Trophoblast cell (in vitro differentiated cells and primary cell): ENCODE data around the gene LPGAT1.

Source experiments
- DNase-seq, 2 donors: peaks; one replicate each; pipeline ENCODE4 v3.0.0-alpha.2; 2016
- H2AFZ ChIP-seq: 2 replicates; pipeline ENCODE4 v1.6.1; 2013; ENCODE audit warnings: low read length, moderate library complexity, mild to moderate bottlenecking; ENCODE audit not compliant: insufficient read depth, poor library complexity
- H2AK5ac ChIP-seq: 2 replicates; pipeline ENCODE4 v1.6.1; 2013; ENCODE audit warnings: mild to moderate bottlenecking, low read length
- H2BK120ac ChIP-seq: 2 replicates; pipeline ENCODE4 v1.6.1; 2013; ENCODE audit warnings: low read length, mild to moderate bottlenecking, moderate library complexity; ENCODE audit not compliant: insufficient read depth, poor library complexity
- H2BK12ac ChIP-seq: 2 replicates; pipeline ENCODE4 v1.6.1; 2013; ENCODE audit warnings: mild to moderate bottlenecking, low read length, moderate library complexity
- H2BK5ac ChIP-seq: 2 replicates; pipeline ENCODE4 v1.6.1; 2013; ENCODE audit warnings: low read length, low read depth, moderate library complexity, mild to moderate bottlenecking; ENCODE audit not compliant: poor library complexity
- H3K14ac ChIP-seq: 2 replicates; pipeline ENCODE4 v1.6.1; 2013; ENCODE audit warnings: mild to moderate bottlenecking, low read length
- H3K18ac ChIP-seq: 2 replicates; pipeline ENCODE4 v1.6.1; 2013; ENCODE audit warnings: mild to moderate bottlenecking, low read length
- H3K23ac ChIP-seq: 2 replicates; pipeline ENCODE4 v1.6.1; 2013; ENCODE audit warnings: low read length
- H3K27ac ChIP-seq: 2 replicates; pipeline ENCODE4 v1.5.1; 2013; ENCODE audit warnings: low read depth, mild to moderate bottlenecking, inconsistent platforms, low read length, moderate library complexity
- H3K27me3 ChIP-seq: 2 replicates; pipeline ENCODE4 v1.6.1; 2013; ENCODE audit warnings: inconsistent platforms, mild to moderate bottlenecking, low read length, moderate library complexity; ENCODE audit not compliant: insufficient read depth
- H3K36me3 ChIP-seq, 2 experiments: 1 replicate in 1 of 2; 2 replicates in 1 of 2; pipeline ENCODE4 v1.6.1; 2013; ENCODE audit warnings: low read length in 2 of 2, mild to moderate bottlenecking in 2 of 2, moderate library complexity in 1 of 2; ENCODE audit not compliant: insufficient read depth in 2 of 2, control insufficient read depth in 1 of 2
- H3K4ac ChIP-seq: 2 replicates; pipeline ENCODE4 v1.6.1; 2013; ENCODE audit warnings: low read depth, mild to moderate bottlenecking, low read length, moderate library complexity
- H3K4me1 ChIP-seq, 2 experiments: 1 replicate in 1 of 2; 2 replicates in 1 of 2; pipeline ENCODE4 v1.6.1; 2013; ENCODE audit warnings: low read length in 2 of 2, mild to moderate bottlenecking in 2 of 2, moderate library complexity in 1 of 2; ENCODE audit not compliant: insufficient read depth in 2 of 2, control insufficient read depth in 1 of 2
- H3K4me2 ChIP-seq: 2 replicates; pipeline ENCODE4 v1.6.1; 2013; ENCODE audit warnings: inconsistent platforms, mild to moderate bottlenecking, low read length, moderate library complexity
- H3K4me3 ChIP-seq: 2 replicates; pipeline ENCODE4 v1.5.1; 2013; ENCODE audit warnings: mild to moderate bottlenecking, low read depth, low read length, inconsistent platforms
- H3K79me1 ChIP-seq: one replicate; pipeline ENCODE4 v1.6.1; 2013; ENCODE audit warnings: low read length
- H3K79me2 ChIP-seq: 2 replicates; pipeline ENCODE4 v1.6.1; 2013; ENCODE audit warnings: low read length, mild to moderate bottlenecking; ENCODE audit not compliant: control insufficient read depth, insufficient read depth, poor library complexity
- H3K9ac ChIP-seq: 2 replicates; pipeline ENCODE4 v1.6.1; 2013; ENCODE audit warnings: mild to moderate bottlenecking, low read length
- H3K9me3 ChIP-seq: 2 replicates; pipeline ENCODE4 v1.6.1; 2013; ENCODE audit warnings: low read depth, mild to moderate bottlenecking, control low read depth, inconsistent platforms, low read length; ENCODE audit not compliant: insufficient read depth
- H4K12ac ChIP-seq: 2 replicates; pipeline ENCODE4 v1.6.1; 2013; ENCODE audit warnings: low read depth, mild to moderate bottlenecking, low read length, moderate library complexity
- H4K8ac ChIP-seq: 2 replicates; pipeline ENCODE4 v1.6.1; 2013; ENCODE audit warnings: low read depth, mild to moderate bottlenecking, low read length, moderate library complexity
- H4K91ac ChIP-seq: one replicate; pipeline ENCODE4 v1.6.1; 2013; ENCODE audit warnings: low read depth, mild to moderate bottlenecking, low read length, moderate library complexity
- WGBS: extraction: QIAGEN DNeasy Blood & Tissue Kit; methylation state at CpG from one replicate; pipeline ENCODE4 v1.1.7; 2013; ENCODE audit warnings: missing lambda C conversion rate; ENCODE audit not compliant: insufficient read length, insufficient coverage; ENCODE audit errors: extremely low coverage; 5-methylcytosine and 5-hydroxymethylcytosine counted together

The LPGAT1 gene

DNA sequence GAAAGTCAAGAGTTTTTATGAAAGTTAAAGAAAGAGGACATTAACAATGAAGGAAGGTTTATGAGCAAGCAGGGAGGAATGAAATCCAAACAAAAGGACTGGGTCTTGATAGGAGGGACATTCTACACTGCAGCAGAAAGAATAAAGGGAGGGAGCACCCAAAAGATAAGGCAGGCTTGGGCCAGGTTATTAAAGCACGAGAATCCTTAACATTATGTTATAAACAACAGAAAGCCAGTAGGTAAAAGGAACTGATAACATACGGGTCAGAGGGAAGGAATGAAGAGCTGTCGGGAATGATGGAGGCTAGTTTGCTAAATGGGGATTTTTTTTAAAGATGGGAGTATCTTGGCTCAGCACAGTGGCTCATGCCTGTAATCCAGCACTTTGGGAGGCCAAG, 19.4 kb downstream of the LPGAT1 start:
- DNase-seq = peak in 1 of 2 donors; percentile 41
- Histone ChIP-seq H3K4me3 (no peak overlapping the region), H3K36me3 (peaks cover 0 to 2% of the 10 kb centered on the region in 2 experiments), H3K4ac (no peak overlapping the region), H3K4me1 (no peaks in the 10 kb centered on the region), H2BK120ac (no peak overlapping the region), H4K8ac (no peak overlapping the region), H3K9me3 (no peaks in the 10 kb centered on the region), H2BK12ac (no peak overlapping the region), H2BK5ac (no peak overlapping the region), H3K14ac (no peak overlapping the region), H3K79me1 (no peaks in the 10 kb centered on the region), H3K79me2 (no peaks in the 10 kb centered on the region), H3K4me2 (no peak overlapping the region), H4K91ac (no peak overlapping the region), H4K12ac (no peak overlapping the region), H3K9ac (no peak overlapping the region), H3K18ac (no peak overlapping the region), H2AK5ac (no peak overlapping the region), H3K23ac (no peak overlapping the region), H3K27me3 (no peaks in the 10 kb centered on the region), H3K27ac (no peak overlapping the region), H2AFZ (no peak overlapping the region)
- no CpG with 5 or more reads among the region's 3 CpGs for WGBS

DNA sequence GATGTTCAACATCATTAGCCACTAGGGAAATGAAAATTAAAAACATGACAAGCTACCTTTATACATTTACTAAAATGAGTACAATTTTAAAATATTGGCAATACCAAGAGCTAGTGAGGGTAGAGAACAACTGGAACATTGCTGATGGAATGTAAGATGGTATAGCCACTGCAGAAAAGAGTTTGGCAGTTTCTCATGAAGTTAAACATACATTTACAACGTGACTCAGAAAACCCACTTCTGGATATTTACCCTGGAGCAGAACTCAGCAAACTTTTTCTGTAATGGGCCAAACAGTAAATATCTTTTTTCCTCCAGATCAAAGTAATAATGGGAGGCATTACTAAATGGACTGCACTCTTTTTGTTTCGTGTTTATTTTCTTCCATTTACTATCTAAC, 22.1 kb downstream of the LPGAT1 start:
- no peaks in the 10 kb centered on the region for H3K79me2 ChIP-seq
- H3K27ac ChIP-seq = no peak overlapping the region
- H4K8ac ChIP-seq = no peak overlapping the region
- H3K9ac ChIP-seq = no peak overlapping the region
- no peaks in the 10 kb centered on the region for H3K9me3 ChIP-seq
- peaks cover 0 to 2% of the 10 kb centered on the region in 2 experiments for H3K36me3 ChIP-seq
- WGBS = no CpG with 5 or more reads among the region's 2 CpGs
- H2AK5ac ChIP-seq = no peak overlapping the region
- H4K91ac ChIP-seq = no peak overlapping the region
- no peak overlapping the region for H2AFZ ChIP-seq
- no peak overlapping the region for H3K4me2 ChIP-seq
- no peak overlapping the region for H3K4me3 ChIP-seq
- no peaks in the 10 kb centered on the region for H3K79me1 ChIP-seq
- peak in 1 of 2 donors; percentile 21 for DNase-seq
- no peak overlapping the region for H3K4ac ChIP-seq
- H2BK5ac ChIP-seq = no peak overlapping the region
- H4K12ac ChIP-seq = no peak overlapping the region
- no peak overlapping the region for H2BK120ac ChIP-seq
- no peak overlapping the region for H3K23ac ChIP-seq
- H3K27me3 ChIP-seq = no peaks in the 10 kb centered on the region
- H3K14ac ChIP-seq = no peak overlapping the region
- no peaks in the 10 kb centered on the region for H3K4me1 ChIP-seq
- H3K18ac ChIP-seq = no peak overlapping the region
- no peak overlapping the region for H2BK12ac ChIP-seq

DNA sequence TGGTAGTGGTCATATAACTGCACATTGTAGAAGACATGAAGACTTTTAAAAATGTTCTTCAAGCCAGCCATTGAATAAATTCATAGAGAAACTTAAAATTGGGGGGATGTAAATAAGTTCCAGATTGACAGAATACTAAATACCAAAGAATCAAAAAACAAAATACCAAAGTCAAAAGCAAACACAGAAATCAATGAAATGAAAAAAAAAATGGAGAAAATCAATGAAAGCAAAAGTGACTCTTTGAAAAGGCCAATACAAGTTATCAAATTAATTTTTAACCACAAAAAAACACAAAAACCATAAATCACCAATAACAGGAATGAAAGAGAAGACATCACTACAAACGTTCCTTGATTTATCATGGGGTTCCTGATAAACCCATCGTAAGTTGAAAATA, 25.6 kb downstream of the LPGAT1 start:
- Histone ChIP-seq H3K79me2 (no peaks in the 10 kb centered on the region), H3K4ac (no peak overlapping the region)
- WGBS = no CpG with 5 or more reads among the region's 2 CpGs

DNA sequence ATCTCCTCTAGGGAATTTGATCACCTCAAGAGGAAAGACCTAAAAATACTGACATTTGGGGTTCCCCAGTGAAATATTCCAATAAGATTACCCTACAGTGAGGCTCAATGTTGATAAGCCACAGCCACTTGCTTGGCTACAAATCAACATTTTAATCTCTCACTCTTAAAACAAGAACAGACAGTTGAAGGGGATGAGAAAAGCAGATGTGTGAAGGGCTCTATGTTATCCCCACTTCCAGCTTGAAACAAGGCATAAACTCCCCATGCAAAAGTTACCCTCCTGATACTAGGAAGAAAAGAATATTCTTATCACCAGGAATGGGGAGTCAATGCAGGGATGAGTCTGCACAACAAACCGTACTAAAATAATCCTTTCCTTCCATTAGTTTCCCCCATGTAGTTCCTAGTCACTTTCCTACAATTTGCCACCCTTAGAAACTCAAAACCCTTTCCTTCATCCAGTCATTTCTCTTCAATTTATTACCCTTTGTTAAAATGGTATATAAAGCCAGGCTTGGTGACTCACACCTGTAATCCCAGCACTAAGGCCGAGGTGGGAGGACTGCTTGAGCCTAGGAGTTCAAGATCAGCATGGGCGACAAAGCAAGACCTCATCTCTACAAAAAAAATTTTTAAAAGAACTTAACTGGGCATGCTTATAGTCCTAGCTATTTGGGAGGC, 29.5 kb downstream of the LPGAT1 start:
- no peak overlapping the region for H3K4me3 ChIP-seq
- no peak for DNase-seq
- no peak overlapping the region for H4K8ac ChIP-seq
- peaks cover 0 to 2% of the 10 kb centered on the region in 2 experiments for H3K36me3 ChIP-seq
- no peaks in the 10 kb centered on the region for H3K79me1 ChIP-seq
- no peak overlapping the region for H2AK5ac ChIP-seq
- no peak overlapping the region for H4K91ac ChIP-seq
- no peak overlapping the region for H2BK120ac ChIP-seq
- no peak overlapping the region for H3K23ac ChIP-seq
- no peak overlapping the region for H3K18ac ChIP-seq
- H3K9ac ChIP-seq = no peak overlapping the region
- H3K27me3 ChIP-seq = no peaks in the 10 kb centered on the region
- H3K9me3 ChIP-seq = no peaks in the 10 kb centered on the region
- no peaks in the 10 kb centered on the region for H3K79me2 ChIP-seq
- no peak overlapping the region for H4K12ac ChIP-seq
- no CpG with 5 or more reads among the region's 3 CpGs for WGBS
- H3K4ac ChIP-seq = no peak overlapping the region
- H2AFZ ChIP-seq = no peak overlapping the region
- H3K27ac ChIP-seq = no peak overlapping the region
- no peak overlapping the region for H3K14ac ChIP-seq
- no peak overlapping the region for H2BK5ac ChIP-seq
- H3K4me1 ChIP-seq = no peaks in the 10 kb centered on the region
- no peak overlapping the region for H3K4me2 ChIP-seq
- H2BK12ac ChIP-seq = no peak overlapping the region

More for the DNA sequence above, 25.6 kb downstream of the LPGAT1 start:
- no peak overlapping the region for H2AFZ ChIP-seq
- H3K4me1 ChIP-seq = no peaks in the 10 kb centered on the region
- no peaks in the 10 kb centered on the region for H3K27me3 ChIP-seq
- H2BK12ac ChIP-seq = no peak overlapping the region
- H3K27ac ChIP-seq = no peak overlapping the region
- H3K4me2 ChIP-seq = no peak overlapping the region
- no peak overlapping the region for H4K12ac ChIP-seq
- H3K14ac ChIP-seq = no peak overlapping the region
- no peak overlapping the region for H2BK120ac ChIP-seq
- H3K9ac ChIP-seq = no peak overlapping the region
- H2BK5ac ChIP-seq = no peak overlapping the region
- no peak overlapping the region for H2AK5ac ChIP-seq
- H3K9me3 ChIP-seq = no peaks in the 10 kb centered on the region
- H3K36me3 ChIP-seq = no peaks in the 10 kb centered on the region
- no peak overlapping the region for H4K91ac ChIP-seq
- DNase-seq = no peak
- no peak overlapping the region for H3K4me3 ChIP-seq
- no peak overlapping the region for H3K18ac ChIP-seq
- H3K23ac ChIP-seq = no peak overlapping the region
- H4K8ac ChIP-seq = no peak overlapping the region
- H3K79me1 ChIP-seq = no peaks in the 10 kb centered on the region
